HFFc6 (cell line): ENCODE data around the gene A1BG. TPM values are rescaled to one million over a fixed set of nuclear protein-coding genes. Genes with fewer than 3 reads are reported as not detected.

Experiments used
- DNase-seq: peaks from one replicate; pipeline ENCODE4 v3.0.0-alpha.2; 2018
- H3K27ac Mint-ChIP-seq: 2 replicates; pipeline ENCODE4 v1.8.0; 2020; ENCODE audit warnings: mild to moderate bottlenecking, mixed read lengths
- H3K27me3 Mint-ChIP-seq: 2 replicates; pipeline ENCODE4 v1.8.0; 2021; ENCODE audit warnings: mild to moderate bottlenecking, moderate library complexity, mixed read lengths; ENCODE audit not compliant: insufficient read depth
- H3K36me3 Mint-ChIP-seq: 2 replicates; pipeline ENCODE4 v1.8.0; 2021; ENCODE audit warnings: low read depth, mixed read lengths
- H3K4me1 Mint-ChIP-seq: 2 replicates; pipeline ENCODE4 v1.8.0; 2020; ENCODE audit warnings: low read depth, mixed read lengths
- H3K4me3 Mint-ChIP-seq: 2 replicates; pipeline ENCODE4 v1.8.0; 2020; ENCODE audit warnings: mild to moderate bottlenecking, moderate library complexity, mixed read lengths
- H3K9me3 Mint-ChIP-seq: 2 replicates; pipeline ENCODE4 v1.8.0; 2020; ENCODE audit warnings: mild to moderate bottlenecking, mixed read lengths
- total RNA-seq, 6 experiments: library from RNA; stranded (reverse); fragmentation: NEBNext Ultra II Directional; extraction: Animal tissue kit (Norgen Biotek cat#: 25700); gene quantifications; 2 replicates in 1 of 6; 3 replicates in 5 of 6; pipeline ENCODE4 v1.2.3, GENCODE V29; 2021
- TF ChIP-seq, protein P1 (sequence below): fragments of 200-600 bp; sonication (generic); IDR thresholded peaks from 2 replicates; pipeline ENCODE4 v1.5.0; 2021; ENCODE audit warnings: antibody characterized with exemption, mild to moderate bottlenecking

Gene A1BG
- total RNA-seq, 6 experiments from 2014 or later = 21.2 to 36.9 (median 25.4) TPM

DNA sequence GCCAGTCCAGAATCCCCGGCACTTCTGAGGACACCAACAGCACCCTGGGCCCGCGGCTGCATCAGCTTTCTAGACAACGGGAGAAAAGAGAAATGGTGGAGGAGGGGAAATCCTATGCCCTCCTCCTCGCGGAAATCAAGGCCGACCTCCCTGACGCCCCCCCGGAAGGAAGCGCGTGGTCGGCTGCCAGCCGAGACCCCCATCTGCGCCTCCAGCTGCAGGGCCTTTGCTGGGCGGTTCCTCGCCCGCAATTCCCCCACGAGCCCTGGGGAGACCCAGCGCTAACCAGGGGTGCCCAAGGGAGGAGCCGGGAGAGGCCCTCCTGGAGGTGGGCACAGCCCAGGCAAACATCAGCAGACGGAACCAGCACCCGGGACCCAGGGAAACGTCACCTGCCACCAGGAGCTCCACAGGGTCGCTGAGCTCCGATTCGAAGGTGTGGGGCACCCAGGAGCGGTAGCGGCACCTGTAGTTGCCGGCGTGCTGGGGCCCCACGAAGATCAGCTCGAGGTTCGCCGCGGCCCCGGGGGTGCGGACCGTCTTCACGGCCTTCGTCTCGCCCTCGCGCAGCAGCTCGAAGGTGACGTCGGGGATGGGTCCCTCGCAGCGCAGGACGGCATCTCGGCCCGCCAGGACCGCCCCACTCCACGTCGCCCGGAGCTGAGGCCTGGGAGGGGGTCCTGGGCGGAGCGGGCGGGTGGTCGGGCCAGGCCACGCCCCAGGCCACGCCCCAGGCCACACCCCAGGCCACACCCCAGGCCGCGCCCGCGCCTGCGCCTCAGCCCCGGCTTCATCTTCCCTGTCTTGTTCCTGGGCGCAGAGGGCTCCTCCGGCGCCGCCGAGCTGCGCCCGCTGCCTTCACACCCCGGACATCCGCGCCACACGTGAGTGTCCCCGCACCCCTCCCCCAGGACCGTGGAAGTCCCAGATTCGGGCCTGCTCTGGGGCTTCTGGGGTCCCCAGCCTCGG, 6.0 kb downstream of the A1BG start:
- H3K27me3 Mint-ChIP-seq = peaks cover 9% of the 10 kb centered on the region
- peak; percentile 32 for DNase-seq
- peak overlapping the region; percentile 71 for H3K27ac Mint-ChIP-seq
- TF ChIP-seq, protein P1, sequence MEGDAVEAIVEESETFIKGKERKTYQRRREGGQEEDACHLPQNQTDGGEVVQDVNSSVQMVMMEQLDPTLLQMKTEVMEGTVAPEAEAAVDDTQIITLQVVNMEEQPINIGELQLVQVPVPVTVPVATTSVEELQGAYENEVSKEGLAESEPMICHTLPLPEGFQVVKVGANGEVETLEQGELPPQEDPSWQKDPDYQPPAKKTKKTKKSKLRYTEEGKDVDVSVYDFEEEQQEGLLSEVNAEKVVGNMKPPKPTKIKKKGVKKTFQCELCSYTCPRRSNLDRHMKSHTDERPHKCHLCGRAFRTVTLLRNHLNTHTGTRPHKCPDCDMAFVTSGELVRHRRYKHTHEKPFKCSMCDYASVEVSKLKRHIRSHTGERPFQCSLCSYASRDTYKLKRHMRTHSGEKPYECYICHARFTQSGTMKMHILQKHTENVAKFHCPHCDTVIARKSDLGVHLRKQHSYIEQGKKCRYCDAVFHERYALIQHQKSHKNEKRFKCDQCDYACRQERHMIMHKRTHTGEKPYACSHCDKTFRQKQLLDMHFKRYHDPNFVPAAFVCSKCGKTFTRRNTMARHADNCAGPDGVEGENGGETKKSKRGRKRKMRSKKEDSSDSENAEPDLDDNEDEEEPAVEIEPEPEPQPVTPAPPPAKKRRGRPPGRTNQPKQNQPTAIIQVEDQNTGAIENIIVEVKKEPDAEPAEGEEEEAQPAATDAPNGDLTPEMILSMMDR = no peak
- H3K4me1 Mint-ChIP-seq = peaks cover 24% of the 10 kb centered on the region
- H3K36me3 Mint-ChIP-seq = peaks cover 17% of the 10 kb centered on the region
- H3K9me3 Mint-ChIP-seq = peaks cover 4% of the 10 kb centered on the region; the same call in 1 of the 2 replicates
- H3K4me3 Mint-ChIP-seq = peak overlapping the region; percentile 98

DNA sequence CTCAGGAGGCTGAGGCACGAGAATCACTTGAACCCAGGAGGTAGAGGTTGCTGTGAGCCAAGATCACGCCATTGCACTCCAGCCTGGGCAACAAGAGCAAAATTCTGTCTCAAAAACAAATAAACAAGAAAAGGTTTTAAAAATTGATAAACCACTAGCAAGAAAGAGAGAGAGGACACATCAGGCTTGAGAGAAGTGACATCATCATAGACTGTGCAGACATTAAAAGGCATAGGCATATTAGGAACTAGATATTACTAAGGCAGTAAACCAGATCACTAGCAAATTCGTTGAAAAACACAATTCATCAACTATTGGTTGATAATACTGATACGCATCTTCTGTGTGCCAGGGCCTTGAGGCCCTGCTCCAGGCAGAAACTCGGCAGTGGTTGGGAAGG, 7.7 kb downstream of the A1BG start:
- Mint-ChIP-seq H3K36me3 (peaks cover 28% of the 10 kb centered on the region), H3K4me1 (peaks cover 27% of the 10 kb centered on the region), H3K4me3 (peak overlapping the region; percentile 98), H3K9me3 (peaks cover 8% of the 10 kb centered on the region), H3K27me3 (peaks cover 12% of the 10 kb centered on the region), H3K27ac (peak overlapping the region; percentile 41)
- DNase-seq = no peak
- TF ChIP-seq, protein P1 = no peak

DNA sequence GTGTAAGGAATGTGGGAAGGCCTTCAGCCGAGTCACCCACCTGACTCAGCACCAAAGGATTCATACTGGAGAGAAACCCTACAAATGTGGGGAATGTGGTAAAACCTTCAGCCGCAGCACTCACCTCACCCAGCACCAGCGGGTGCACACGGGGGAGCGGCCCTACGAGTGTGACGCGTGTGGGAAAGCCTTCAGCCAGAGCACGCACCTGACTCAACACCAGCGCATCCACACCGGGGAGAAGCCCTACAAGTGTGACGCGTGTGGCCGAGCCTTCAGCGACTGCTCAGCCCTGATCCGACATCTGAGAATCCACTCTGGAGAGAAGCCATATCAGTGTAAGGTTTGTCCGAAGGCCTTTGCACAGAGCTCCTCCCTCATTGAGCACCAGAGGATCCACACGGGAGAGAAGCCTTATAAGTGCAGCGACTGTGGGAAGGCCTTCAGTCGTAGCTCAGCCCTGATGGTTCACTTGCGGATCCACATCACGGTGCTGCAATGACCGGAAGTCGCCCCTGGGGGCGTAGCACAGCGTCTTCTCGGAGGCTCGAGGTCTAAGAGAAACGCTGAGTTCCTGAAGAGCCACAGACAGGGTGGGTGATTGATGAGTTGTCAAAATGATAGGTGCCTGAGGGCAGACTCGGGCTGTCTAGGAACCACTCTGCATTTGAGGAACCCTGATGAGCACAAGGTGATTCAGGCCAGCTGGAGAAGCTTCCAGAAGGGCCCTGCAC, 14.3 kb downstream of the A1BG start:
- H3K4me1 Mint-ChIP-seq = peaks cover 7% of the 10 kb centered on the region
- H3K9me3 Mint-ChIP-seq = peaks cover 26% of the 10 kb centered on the region
- DNase-seq = no peak
- peaks cover 64% of the 10 kb centered on the region for H3K36me3 Mint-ChIP-seq
- no peak overlapping the region for H3K27ac Mint-ChIP-seq
- H3K4me3 Mint-ChIP-seq = no peak overlapping the region
- TF ChIP-seq, protein P1 = 0 out of 2 replicates have a peak, but pooled peaks have one; percentile 6
- peaks cover 3% of the 10 kb centered on the region for H3K27me3 Mint-ChIP-seq

DNA sequence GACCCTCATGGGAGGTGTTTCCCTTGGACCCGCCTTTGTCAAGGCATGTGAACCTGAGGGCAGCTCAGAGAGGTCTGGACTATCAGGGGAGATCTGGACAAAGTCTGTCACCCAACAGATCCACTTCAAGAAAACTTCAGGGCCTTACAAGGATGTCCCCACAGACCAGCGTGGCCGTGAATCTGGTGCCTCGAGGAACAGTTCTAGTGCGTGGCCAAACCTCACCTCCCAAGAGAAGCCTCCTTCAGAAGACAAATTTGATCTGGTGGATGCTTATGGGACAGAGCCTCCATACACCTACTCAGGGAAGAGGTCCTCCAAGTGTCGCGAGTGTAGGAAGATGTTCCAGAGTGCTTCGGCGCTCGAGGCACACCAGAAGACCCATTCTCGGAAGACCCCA, 15.0 kb downstream of the A1BG start:
- DNase-seq = no peak
- Mint-ChIP-seq H3K27me3 (peaks cover 3% of the 10 kb centered on the region), H3K4me1 (peaks cover 8% of the 10 kb centered on the region), H3K4me3 (no peak overlapping the region), H3K36me3 (peaks cover 65% of the 10 kb centered on the region), H3K27ac (no peak overlapping the region), H3K9me3 (peaks cover 26% of the 10 kb centered on the region)
- TF ChIP-seq, protein P1 = no peak

DNA sequence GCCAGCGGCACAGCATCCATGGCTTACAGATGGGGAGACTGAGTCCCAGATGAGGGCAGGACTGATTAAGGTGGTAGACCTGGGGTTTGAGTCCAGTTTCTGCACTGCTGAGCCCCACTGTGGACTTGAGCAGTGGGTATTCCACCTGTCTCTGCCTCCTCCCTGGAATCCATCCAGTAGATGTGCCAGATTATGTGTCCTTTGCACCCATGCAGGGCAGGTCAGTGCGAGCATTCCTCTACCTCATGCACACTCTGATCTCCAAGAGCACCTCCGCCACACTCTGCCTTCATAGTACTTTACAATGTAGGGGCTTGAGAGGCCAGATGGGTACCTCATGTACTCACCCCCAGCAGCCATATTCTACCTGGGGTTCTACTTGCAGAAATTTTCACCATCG, 16.5 kb downstream of the A1BG start:
- Mint-ChIP-seq H3K4me1 (peaks cover 5% of the 10 kb centered on the region; the same call in 1 of the 2 replicates), H3K9me3 (peaks cover 26% of the 10 kb centered on the region), H3K27ac (no peak overlapping the region), H3K27me3 (peaks cover 3% of the 10 kb centered on the region), H3K36me3 (peaks cover 59% of the 10 kb centered on the region), H3K4me3 (no peak overlapping the region)
- TF ChIP-seq, protein P1 = no peak
- no peak for DNase-seq
